GM18861 (cell line): ENCODE measurements around the gene FRS3.

Experiments used
- ATAC-seq: cut with Tn5 transposase; IDR thresholded peaks from one replicate; pipeline ENCODE4 v1.9.1; 2021; ENCODE audit not compliant: unreplicated experiment

The FRS3 gene

GRCh38 chr6:41744236-41744787 lies 35.4 kb downstream of the FRS3 start:
- ATAC-seq = no peak

GRCh38 chr6:41743406-41744235 lies 36.1 kb downstream of the FRS3 start:
- no peak for ATAC-seq

DNA sequence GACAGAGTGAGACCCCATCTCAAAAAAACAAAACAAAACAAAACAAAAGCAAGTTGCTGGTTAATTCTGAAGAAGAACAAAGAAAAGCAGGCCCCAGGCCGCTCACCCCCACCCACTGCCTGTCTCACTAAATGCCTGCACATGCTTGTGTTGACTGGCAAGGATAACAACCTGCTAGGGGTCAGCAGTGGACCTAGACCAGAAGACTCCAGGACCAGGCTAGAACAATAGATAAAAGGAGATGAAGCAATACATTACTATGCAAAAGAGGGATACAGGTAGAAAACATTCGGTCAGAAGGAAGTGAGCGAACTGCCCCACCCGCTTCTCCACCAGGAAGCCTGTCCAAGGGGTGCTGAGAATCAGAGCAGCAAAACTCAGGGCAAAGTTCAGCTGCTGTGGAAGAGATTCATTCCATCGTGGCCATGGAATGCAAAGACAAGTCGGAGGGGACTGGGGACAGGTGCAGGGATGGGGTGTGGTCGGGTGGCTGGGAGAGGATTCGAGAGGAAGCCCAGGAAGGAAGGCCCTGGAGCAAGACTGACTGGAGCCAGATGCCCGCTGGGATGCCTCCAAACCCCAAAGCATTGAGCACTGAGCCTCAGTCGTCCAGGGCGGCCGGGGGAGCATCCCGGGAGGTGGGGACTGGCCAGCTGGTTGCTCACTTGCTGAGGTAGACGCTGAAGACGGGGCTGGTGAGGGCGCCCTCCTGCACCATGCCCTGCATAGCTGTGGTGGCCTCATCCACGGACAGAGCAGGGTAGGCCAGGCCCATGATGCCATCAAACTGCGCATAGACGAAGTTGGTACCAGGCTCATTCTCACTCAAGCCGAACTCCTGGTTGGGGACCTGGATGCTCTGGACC lies 37.8 kb downstream of the FRS3 start:
- ATAC-seq = no peak

GRCh38 chr6:41740366-41741162 lies 39.1 kb downstream of the FRS3 start:
- no peak for ATAC-seq

DNA sequence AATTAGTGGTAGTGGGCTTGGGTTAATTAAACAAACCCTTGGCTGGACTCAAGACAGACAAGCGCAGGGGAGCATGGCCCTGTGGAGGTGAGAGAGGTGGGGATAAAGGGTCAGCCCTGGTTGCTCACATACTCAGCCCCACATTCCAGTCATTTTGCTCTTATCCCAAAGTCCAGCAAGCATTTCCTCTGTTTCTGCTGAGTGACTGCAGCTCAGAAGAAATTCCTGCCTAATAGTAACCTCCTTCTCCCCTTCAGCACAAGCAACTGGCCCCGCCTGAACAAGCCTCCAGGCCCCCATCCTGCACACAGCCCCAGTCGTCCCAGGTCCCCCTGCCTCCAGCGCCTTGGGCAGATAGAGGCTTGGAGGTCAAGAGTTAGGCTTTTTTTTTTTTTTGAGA lies 40.7 kb downstream of the FRS3 start:
- no peak for ATAC-seq

DNA sequence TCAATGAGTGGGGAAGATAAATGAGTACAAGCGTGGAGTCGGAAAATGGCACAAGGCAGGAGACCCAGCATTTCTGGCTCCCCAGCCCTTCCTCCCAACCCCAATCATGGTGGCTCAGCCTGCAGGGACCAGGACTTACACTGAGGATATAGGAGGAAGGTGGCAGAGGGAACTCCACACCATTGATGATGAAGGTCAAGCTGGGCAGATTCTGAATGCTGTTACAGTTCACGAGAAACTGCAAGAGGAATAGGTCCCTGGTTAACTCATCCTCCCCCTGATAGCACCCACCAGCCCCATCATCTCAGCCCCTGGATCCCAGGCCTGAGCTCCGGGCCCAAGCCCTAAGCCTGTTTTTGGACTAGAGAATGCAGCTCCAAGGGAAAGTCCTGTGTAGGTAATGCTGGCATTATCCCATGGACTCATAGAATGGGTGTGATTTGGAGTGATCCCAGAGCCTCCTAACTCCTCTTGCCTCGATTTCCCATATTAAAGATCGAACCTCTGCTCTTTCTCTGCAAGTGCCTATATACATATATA lies 42.0 kb downstream of the FRS3 start:
- ATAC-seq = no peak

- ATAC-seq = no peak
Observed at GRCh38 chr6:41736800-41737555, 42.7 kb downstream of the FRS3 start.

- ATAC-seq = no peak
Observed at GRCh38 chr6:41736186-41736733, 43.4 kb downstream of the FRS3 start.

GRCh38 chr6:41735427-41736185 lies 44.1 kb downstream of the FRS3 start, which contains the start of gene TFEB:
TSS of gene TFEB (minus strand) at chr6:41735608. CDS start at chr6:41691213, 44,395 bp downstream.
- ATAC-seq = peak; percentile 51

DNA sequence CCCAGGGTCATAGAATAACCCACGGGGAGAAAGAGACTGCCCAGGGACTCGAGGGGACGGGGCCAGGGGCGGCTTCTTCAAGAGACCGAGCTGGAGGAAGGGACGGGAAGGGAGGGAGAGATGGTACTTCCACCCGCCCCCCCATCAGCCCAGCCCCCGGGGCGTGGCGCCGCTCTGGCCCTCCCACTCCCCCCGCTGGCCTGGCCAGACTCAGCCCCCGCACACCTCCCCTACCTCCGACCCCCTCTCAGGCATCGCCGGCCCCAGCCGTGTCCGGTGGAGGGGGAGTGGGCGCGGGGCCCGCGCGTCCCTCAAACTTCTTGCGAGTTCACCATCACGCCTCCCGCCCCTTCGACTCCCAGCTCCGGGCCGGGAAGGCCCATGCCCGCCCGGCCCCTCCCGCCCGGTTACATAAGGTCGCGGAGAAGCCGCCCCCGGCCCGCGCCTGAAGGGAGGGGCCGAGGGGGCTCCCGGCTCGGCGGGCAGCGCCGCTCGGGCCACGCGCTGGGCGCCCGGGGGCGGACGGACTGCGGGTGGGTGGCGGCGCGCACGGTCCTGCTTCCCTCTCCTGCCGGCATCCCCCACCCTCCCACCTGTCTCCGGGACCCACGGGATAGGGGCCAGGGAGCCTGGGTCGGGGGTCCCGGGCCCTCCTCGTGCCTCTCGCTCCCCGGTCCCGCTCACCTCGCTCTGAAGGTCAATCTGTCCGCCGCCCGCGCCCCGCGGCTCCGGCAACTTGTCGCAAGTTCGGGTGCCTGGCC lies 44.9 kb downstream of the FRS3 start:
- ATAC-seq = peak; percentile 7

DNA sequence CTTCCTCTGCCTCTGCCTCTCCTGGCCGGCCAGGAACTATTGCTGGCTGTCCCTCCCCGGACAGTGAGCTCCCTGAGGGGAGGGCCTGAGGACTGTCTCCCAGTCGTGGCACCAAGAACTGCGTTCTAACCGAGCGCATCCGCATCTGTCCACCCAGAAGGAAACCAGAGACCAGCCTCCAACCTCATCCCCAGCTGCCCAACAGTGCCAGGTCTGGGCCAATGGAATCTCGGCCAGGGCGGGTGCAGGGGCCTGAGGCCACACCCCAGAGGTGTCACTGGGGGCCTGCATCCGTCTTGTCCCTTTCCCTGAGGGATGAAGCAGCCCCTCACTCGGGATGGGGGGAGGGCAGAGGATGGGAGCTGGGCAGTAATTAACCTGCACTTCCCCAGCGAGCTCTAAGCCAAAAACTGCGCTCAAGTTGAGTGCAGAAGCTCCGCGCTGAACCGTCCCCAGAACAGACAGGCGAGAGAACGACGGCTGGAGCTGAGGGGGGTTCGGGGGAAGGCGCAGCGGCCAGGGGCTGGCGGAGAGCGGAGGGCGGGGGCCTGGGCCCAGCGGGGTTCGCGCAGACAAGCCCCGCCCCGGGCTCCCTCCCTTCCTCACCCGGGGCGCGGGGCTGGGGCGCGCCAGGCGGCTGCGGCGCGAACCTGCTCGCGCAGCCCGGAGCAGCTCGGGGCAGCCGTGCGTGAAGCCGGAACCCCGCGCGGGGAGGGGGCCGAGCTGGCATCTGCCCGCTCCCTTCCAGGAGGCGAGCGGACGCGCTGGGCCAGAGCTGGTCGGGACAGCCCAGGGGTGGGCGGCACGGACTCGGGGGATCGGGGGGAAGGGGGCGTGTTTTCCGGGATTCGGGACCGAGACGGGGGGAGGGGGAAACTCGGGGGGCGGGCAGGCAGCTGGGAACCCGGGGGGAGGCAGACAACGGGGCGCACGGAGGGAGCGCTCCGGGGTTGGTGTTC lies 45.7 kb downstream of the FRS3 start:
- peak; percentile 25 for ATAC-seq

- ATAC-seq = no peak
Observed at GRCh38 chr6:41733360-41733706, 46.4 kb downstream of the FRS3 start.

DNA sequence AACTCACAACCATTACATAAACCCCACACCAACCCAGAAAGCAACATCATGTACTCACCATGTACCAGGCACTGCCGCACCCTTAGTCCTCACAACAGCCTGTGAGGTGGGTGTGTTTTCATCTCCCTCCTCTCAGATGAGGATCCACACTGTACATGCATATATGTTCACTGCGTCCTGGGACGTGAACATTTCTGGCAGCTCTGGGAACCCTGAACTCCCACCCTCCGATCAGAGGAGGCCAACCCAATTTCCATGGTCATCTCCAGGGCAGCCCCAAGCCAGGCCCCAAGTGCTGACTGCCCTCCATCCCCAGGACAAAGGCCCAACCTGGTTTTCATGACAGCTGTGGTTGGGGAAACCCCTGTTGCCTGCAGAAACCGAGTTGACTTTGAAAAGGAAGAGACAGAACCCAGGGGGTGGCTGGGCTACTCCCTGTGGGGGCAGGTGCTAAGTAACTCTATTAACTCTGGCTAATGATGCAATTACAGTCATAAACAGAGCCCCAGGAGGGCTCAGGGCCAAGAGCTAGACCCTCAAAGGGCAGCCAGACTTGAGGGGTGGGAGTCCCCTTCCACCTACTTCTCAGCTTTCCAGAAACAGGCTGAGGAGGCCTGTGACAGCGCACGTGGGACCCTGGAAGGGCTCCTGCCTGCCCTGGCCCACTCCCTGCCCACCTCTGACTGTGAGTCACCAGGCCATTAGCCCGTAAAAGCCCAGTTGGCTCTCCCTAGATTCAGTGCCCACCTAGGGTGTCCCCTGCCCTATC lies 46.9 kb downstream of the FRS3 start:
- peak; percentile 24 for ATAC-seq

DNA sequence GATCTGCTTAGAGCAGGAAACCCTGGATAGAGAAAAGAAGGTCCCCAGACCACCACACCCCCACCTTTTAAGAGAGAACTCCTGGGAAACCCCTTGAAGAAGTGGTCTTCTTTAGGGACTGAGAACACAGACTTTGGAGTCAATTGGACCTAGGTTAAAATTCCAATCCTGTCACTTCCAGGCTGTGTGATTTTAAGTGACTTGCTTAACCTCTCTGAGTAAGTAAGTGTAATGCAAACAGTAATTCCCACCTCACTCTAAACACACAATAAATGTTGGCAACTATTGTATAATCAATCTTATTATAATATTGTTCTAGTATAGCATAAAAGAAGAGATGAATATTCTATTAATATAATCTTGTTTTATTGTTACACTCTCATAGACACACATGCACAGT lies 47.6 kb downstream of the FRS3 start:
- ATAC-seq = no peak

DNA sequence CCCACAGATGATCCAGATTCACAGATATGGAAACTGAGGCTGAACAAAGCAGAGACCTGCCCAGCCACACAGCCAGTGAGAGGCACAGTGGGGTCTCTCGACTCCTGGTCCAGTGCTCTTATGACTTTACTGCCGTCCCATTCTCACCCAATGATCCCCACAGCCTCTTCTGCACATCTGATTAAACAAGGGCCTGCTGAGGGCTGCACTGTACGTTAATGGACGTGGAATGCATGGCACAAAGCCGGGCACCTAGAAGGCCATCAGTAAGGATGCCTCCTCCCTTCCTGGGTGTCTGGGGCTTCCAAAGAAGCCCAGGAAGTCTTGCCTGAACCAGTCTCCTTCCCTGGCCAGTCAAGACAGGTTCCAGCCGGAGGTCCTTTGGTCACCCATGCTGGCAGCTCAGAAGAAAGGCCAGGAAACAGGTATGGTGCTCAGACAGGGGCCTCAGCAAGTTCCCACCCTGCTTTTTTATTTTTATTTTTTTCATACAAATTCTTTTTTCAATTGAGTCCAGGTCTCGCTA lies 48.1 kb downstream of the FRS3 start:
- no peak for ATAC-seq
